Measurements from ENCODE around the gene NTM.

NTM gene

GRCh38 chr11:132278801-132279574 lies 908.6 kb downstream of the NTM start:
- DNase-seq, result peak in 1 of 58 donors; percentile 22

DNA sequence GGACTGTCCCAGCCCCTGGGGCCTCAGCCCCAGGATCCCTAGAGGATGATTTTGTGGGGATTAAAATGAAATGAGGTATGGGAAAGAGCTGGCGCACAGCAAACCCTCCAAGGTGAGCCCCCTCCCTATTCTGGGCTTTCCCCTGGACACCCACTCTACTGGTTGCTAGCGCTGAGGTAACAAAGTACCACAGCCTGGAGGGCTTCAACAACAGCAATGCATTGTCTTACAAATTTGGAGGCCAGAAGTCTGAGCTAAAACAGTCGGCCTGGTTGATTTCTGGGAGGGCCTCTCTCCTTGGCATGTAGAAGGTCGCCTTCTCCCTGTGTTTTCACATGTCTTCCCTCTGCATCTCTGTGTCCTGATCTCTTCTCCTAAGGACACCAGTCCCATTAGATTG lies 913.6 kb downstream of the NTM start:
- no peak for DNase-seq

DNA sequence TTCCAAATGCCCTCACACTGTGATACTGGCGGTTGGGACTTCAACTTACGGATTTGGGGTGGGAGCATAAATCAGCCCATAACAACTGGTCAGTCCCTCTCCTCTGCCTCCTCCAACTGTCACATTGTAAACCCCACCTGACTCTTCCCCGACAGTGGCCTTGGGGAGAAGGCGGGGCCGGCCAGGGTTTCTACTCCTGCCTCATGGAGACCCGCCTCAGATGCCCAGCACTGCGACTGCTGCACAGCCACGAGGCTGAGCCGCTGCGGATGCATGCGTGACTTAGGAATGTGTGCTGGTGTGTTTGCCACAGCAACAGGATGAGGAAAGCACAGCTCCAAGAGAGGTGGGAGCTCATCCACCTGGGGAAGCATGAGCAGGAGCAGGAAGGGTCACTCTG lies 914.2 kb downstream of the NTM start:
- DNase-seq, result no peak

DNA sequence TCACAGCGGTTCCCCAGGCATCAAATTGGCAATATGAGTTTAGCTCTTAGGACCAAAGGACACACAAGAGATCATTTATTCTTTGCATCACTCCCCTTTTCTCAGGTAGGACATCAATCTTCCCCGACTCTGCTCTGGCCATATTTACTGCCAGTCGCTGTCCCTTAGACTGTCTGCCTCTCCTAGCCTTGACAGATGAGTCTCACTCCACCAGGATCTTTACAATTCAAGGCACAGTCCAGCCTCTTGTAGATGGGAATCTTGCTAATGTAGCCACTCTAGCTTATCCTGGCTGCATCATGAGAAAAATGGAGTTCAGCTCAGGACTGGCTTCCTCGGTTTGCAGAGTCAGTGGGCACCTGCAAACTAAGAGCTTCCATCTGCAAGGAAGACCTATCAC lies 915.2 kb downstream of the NTM start:
- no peak for DNase-seq

DNA sequence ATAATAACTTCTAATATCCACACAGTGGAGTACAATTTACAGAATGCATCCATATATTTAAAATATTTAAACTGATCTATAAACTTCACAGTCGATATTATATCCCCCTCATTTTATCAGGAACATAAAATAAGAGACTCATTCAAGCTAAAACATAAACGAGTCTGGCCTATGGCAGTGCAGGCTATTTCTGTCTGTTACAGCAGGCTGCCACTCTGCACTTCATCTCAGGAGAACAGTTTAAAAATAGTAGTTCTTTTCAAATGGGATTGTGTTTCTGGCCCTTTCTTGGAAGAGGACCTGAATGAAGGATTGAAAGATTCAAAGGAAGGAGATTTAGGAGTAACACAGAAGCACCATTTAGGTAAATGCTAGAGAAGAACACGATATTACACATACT lies 915.7 kb downstream of the NTM start:
- DNase-seq, result no peak

- no peak for DNase-seq
Observed at GRCh38 chr11:132288036-132288435, 917.6 kb downstream of the NTM start.

- DNase-seq, result no peak
Observed at GRCh38 chr11:132289590-132290256, 919.3 kb downstream of the NTM start.

- DNase-seq, result no peak
Observed at GRCh38 chr11:132293586-132293985, 923.2 kb downstream of the NTM start.

- no peak for DNase-seq
Observed at GRCh38 chr11:132296946-132297610, 926.7 kb downstream of the NTM start.

- DNase-seq, result no peak
Observed at GRCh38 chr11:132298357-132298756, 927.9 kb downstream of the NTM start.

DNA sequence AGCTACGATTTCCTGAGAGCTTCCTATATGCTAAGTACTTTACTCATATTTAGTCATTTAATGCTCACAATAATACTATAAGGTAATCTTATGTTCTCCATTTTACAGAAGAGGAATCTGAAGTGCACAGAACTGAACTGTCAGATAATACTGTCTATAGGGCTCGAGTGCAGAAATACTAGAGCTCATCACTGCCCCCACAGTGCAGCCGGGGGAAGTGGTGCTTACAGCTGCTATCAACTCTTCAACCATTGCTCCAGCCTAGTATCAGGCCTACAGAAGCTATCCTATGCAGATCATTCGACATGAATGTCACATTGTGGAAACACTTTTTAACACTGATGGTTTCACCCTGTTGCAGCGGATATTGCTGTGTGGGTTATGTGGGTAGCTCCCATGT lies 929.9 kb downstream of the NTM start:
- DNase-seq, result no peak

DNA sequence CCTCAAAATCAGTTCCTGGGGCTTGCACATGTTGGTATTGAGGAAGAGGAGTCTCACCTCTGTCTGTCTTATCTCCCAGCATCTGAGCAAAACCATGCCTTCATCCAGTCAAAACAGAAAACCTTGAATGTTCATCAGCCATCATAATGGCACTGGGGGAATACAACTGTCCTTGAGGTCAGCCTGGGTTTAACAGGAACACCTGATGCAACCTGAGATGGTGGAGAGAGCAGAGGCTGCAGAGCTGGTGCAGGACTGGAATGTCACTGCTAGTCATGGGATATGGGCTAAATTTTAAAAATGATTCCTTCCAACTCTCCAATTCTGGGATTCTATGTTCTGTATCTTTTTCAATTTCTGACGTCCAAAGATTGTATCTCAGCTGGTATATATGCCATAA lies 931.0 kb downstream of the NTM start:
- no peak for DNase-seq

DNA sequence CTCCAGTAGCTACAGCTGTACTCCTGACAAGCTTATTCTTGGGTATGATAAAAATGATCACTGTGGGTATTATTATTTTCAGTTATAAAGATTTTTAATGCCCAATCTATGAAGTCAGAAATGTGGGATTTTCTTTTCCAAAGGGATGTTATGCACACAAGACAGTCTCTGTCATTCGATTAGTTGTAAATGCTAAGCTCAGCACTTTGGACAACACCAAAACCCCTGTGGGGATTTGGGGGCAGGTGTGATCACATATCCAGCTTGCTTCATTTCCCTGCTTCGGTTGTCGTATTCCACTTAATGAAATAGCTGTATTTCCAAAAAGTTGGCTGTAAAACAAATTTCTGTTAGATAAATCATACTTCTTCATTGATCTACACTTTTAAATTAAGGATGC lies 931.5 kb downstream of the NTM start:
- no peak for DNase-seq

DNA sequence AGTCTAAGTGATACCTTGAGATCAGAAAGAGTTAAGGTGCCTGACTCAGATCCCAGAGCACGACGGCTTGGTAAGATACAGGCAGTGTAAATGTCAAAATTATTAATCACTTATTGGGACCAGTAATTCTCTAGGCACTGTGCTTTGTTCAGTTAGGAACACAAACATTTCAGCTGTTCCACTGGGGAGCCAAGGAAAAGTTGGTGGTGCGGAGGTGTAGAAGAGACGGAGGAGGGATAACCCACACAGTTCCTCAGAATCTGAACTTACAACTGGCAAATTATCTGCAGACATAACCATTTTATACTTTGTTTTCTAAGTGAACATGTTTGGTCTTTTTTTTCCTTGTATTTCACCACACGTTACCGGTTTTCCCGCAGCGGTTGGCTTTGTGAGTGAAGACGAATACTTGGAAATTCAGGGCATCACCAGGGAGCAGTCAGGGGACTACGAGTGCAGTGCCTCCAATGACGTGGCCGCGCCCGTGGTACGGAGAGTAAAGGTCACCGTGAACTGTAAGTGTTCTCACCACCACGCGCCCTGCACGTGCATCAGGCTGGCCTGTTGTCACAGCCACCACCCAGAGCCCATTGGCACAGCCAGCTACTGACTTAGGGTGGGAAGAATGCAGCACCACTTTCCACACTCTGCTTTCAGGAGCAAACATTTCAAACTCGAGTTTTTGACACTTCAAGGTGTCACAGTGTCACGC lies 937.0 kb downstream of the NTM start:
- DNase-seq, result peak in 1 of 58 donors; percentile 15

GRCh38 chr11:132310390-132311375 lies 940.3 kb downstream of the NTM start:
- no peak for DNase-seq

DNA sequence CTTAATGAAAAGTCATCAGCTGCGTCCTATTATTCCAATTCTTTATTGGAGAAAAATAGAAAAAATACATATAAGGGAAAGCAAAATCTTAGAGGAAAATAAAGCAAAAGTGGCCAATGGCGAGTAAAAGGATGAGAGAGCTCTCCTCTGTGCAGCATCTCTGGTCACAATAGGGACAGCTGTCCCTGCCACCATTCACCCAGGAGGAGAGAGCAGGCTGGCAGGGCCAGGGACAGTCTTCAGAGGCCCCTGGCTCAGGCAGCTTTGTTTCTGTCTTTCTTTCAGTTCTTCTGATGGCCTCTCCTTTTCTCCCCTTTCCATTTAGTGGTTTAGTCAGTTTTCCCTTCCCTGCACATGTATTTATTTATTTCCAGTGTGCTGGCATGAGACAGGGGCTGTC lies 941.3 kb downstream of the NTM start:
- DNase-seq, result peak in 5 of 58 donors; percentile 6 to 20 (median 14)

GRCh38 chr11:132312161-132312560 lies 941.7 kb downstream of the NTM start:
- peak in 1 of 58 donors; percentile 24 for DNase-seq

GRCh38 chr11:132312701-132313111 lies 942.3 kb downstream of the NTM start:
- peak in 16 of 58 donors; percentile 9 to 44 (median 22) for DNase-seq

DNA sequence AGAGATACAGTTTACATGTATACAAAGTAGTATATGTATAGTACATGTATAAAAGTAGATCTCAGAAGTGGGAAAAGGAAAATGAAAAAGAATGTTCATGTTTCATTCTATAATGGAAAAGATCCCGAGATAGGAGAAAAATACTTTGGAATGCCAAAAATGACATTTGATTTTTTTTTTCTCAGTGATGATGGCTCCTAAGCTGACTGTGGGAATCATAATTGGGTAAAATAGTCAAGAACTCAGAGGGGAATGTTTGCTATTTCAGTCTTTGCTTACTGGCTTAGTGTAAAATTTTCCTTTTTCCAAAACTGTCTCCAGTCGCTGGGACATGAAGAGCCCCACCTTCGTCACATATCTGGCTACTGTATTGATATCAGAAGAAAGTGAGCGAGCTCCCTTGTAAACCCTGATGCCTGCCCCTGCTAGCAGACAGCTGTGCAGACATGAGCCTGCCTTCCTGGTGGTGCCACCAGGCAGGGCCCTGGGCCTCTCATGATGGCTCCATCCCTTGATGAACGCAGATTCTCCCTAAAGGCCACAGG lies 944.6 kb downstream of the NTM start:
- DNase-seq, result no peak

GRCh38 chr11:132315696-132316095 lies 945.3 kb downstream of the NTM start:
- no peak for DNase-seq
